ENCODE measurements around the gene TMEM135. TPM values are rescaled to one million over a fixed set of nuclear protein-coding genes. Genes with fewer than 3 reads are reported as not detected.

Gene TMEM135
- total RNA-seq, 2 experiments from 2014 or later = 30.1 to 30.8 TPM

DNA sequence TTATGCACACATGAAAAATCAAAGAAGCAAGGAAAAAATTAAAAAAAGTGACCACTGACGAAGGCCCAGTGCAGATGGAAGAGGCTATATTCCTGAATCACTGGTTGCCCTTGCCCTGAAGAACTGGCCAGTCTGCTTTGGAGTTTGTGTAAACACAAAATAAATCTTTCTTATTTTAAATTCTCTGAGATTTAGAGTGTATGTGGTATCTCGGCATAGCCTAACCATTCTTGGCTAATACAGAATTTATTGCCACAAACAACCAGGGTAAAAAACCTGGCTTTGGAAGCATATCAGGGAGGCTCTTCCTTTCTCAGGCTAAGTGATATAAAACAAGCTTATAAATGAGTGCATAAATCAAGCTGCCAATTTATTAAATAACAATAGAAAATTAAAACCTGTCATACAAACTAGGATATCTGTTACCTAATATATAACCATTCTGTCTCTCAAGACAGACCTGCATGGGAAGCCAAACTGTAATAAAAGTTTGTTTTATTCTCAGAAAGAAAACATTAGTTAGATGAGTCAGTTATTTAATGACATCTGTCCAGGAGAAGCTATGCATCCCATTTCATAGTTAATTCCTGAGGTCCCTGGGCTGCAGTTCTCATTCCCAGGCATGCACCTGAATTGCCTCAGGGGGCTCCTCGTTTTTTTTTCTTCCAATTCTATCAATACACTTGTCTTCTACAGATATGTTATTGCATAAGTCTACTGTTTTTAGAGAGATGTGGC, 6.1 kb upstream of the TMEM135 start:
- Mint-ChIP-seq H3K27ac (no peak overlapping the region), H3K9me3 (ENCODE audit: low read depth) (no peaks in the 10 kb centered on the region), H3K27me3 (peaks cover 18% of the 10 kb centered on the region), H3K4me1 (peaks cover 15% of the 10 kb centered on the region), H3K36me3 (no peaks in the 10 kb centered on the region), H3K4me3 (no peak overlapping the region)
- DNase-seq (no peak), ATAC-seq (no peak)
- CTCF ChIA-PET = interaction anchor here (1.3 to 1.6 kb wide), 2 partner anchors 32 to 37 kb away, joined by 3 to 5 read pairs; no protein-coding TSS in a partner anchor

- Mint-ChIP-seq H3K4me1 (peaks cover 22% of the 10 kb centered on the region), H3K4me3 (no peak overlapping the region), H3K9me3 (ENCODE audit: low read depth) (no peaks in the 10 kb centered on the region), H3K27ac (no peak overlapping the region), H3K36me3 (no peaks in the 10 kb centered on the region), H3K27me3 (peaks cover 16% of the 10 kb centered on the region)
- DNase-seq = no peak
- ATAC-seq = no peak
- CTCF ChIA-PET = interaction anchor here (1.0 to 1.2 kb wide), 2 partner anchors 11 to 49 kb away, joined by 4 to 5 read pairs; no protein-coding TSS in a partner anchor
These were observed 4.2 kb upstream of the TMEM135 start for GRCh38 chr11:87033561-87033960.

DNA sequence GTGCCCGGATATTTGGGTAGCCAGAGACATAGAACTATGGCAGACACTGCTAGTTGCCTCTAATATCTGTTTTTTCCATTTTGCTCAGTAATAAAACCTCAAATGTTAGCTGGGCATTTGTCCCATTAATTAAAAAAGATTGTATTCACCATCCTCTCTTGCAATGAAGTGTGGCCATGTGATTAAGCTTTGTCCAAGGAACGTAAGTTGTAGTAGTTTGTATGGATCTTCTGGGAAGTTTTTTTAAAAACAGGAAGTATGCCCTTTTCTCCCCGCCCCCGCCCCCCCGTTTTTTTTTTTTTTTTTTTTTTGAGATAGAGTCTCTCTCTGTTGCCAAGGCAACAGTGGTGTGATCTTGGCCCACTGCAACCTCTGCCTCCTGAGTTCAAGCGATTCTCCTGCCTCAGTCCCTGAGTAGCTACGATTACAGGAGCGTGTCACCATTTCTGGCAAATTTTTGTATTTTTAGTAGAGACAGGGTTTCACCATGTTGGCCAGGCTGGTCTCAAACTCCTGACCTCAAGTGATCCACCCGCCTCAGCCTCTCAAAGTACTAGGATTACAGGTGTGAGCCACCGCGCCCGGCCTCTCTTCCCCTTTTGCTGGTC, 1.7 kb upstream of the TMEM135 start:
- CTCF ChIA-PET = interaction anchor here (1.0 to 2.0 kb wide), 3 partner anchors 81 to 97 kb away, joined by 3 to 6 read pairs (median 4); partner anchors contain the start of gene FZD4
- ATAC-seq (no peak), DNase-seq (no peak)
- H3K9me3 Mint-ChIP-seq (ENCODE audit: low read depth) = no peaks in the 10 kb centered on the region
- H3K4me1 Mint-ChIP-seq = peaks cover 29% of the 10 kb centered on the region
- peaks cover 5% of the 10 kb centered on the region for H3K36me3 Mint-ChIP-seq
- no peak overlapping the region for H3K4me3 Mint-ChIP-seq
- H3K27ac Mint-ChIP-seq = no peak overlapping the region
- H3K27me3 Mint-ChIP-seq = peaks cover 13% of the 10 kb centered on the region

DNA sequence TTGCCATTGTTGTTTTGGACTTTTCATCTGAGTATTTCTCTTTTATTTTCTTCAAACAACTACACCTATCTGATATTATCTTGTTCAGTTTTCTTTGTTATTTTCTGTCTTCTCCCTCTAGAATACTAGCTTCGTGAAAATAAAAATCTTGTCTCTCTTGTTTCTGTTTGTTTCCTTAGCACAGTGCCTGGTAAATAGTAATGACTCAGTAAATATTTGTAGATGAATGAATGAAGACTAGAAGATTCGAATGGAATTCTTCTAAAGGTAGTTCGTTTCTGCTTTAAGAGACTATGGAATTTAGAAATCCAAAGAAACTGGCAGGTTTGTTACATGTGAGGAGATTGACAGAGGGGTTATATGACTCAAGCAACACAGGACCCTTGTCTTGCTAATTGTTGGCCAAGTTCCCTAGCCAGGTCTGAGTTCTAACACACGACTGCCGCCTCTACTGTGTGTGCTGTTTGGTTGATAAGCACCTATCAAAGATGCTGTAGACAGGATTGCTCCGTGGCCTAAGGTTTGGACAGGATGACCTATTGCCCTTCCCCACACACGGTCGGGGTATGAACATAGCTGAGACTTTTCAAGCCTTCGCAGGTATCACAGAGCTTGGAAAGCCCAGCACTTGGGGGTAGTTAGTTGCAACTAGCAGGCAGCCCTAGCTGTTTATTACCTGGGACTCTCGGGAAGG, 831 bp upstream of the TMEM135 start:
- CTCF ChIA-PET = interaction anchor here (1.3 to 2.0 kb wide), 5 partner anchors 15 to 183 kb away, joined by 3 to 6 read pairs (median 4); partner anchors contain the start of gene FZD4
- H3K4me1 Mint-ChIP-seq = peaks cover 36% of the 10 kb centered on the region
- no peaks in the 10 kb centered on the region for H3K9me3 Mint-ChIP-seq (ENCODE audit: low read depth)
- peak; percentile 42 for DNase-seq
- H3K36me3 Mint-ChIP-seq = peaks cover 13% of the 10 kb centered on the region
- H3K27ac Mint-ChIP-seq = peak overlapping the region; percentile 55
- H3K27me3 Mint-ChIP-seq = peaks cover 12% of the 10 kb centered on the region
- peak; percentile 4 for ATAC-seq
- peak overlapping the region; percentile 98 for H3K4me3 Mint-ChIP-seq

DNA sequence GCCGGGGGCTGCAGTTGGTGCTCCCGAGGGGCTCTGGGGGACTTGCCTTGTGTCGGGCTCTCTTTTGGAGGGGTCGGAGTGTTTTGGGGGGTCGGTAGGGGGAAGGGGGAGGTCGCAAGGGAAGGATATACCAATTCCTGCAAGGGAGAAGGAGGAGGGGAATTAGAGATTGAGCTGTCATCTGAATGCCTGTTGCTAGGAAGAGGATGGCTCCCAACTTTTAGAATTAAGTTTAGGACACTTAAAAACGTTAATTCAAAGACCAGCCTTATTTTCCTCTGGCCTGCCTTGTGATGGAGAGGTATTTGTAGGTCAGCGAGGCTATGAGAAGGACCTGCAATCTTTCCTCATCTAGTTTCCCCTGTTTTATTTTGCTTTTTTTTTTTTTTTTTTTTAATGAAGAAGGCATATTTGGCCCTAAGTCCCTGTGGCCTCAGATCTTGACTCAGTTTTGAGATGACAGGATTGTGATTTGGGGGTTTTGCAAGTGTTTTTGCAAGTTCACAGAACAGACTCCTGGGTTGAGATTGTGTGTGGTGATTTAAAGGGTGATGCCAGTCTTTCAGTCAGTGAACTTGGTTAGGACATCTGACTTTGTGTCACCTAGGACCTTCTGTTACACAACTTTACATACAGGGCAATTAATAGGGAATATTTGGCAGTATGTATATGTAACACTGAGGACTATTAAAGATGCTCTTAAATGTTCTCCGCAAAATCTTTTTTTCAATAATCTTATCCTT, 672 bp downstream of the TMEM135 start:
- H3K27ac Mint-ChIP-seq = peak overlapping the region; percentile 87
- H3K27me3 Mint-ChIP-seq = peaks cover 8% of the 10 kb centered on the region
- H3K4me3 Mint-ChIP-seq = peak overlapping the region; percentile 98
- CTCF ChIA-PET = interaction anchor here (0.9 to 2.0 kb wide), 5 partner anchors 13 to 181 kb away, joined by 3 to 6 read pairs (median 4); no protein-coding TSS in a partner anchor
- peaks cover 23% of the 10 kb centered on the region for H3K36me3 Mint-ChIP-seq
- peaks cover 39% of the 10 kb centered on the region for H3K4me1 Mint-ChIP-seq
- DNase-seq (no peak), ATAC-seq (no peak)
- H3K9me3 Mint-ChIP-seq (ENCODE audit: low read depth) = no peaks in the 10 kb centered on the region

- H3K27me3 Mint-ChIP-seq = peaks cover 3% of the 10 kb centered on the region
- peak overlapping the region; percentile 98 for H3K4me3 Mint-ChIP-seq
- ATAC-seq (no peak), DNase-seq (no peak)
- CTCF ChIA-PET = no interaction called here
- peaks cover 39% of the 10 kb centered on the region for H3K4me1 Mint-ChIP-seq
- no peak overlapping the region for H3K27ac Mint-ChIP-seq
- no peaks in the 10 kb centered on the region for H3K9me3 Mint-ChIP-seq (ENCODE audit: low read depth)
- peaks cover 32% of the 10 kb centered on the region for H3K36me3 Mint-ChIP-seq
These were observed 1.6 kb downstream of the TMEM135 start for GRCh38 chr11:87039371-87039770.

- Mint-ChIP-seq H3K27me3 (no peaks in the 10 kb centered on the region), H3K27ac (no peak overlapping the region), H3K9me3 (ENCODE audit: low read depth) (peaks cover 3% of the 10 kb centered on the region), H3K4me3 (no peak overlapping the region), H3K36me3 (peaks cover 47% of the 10 kb centered on the region), H3K4me1 (peaks cover 27% of the 10 kb centered on the region)
- CTCF ChIA-PET = no interaction called here
- ATAC-seq (no peak), DNase-seq (no peak)
These were observed 6.2 kb downstream of the TMEM135 start for GRCh38 chr11:87043894-87044293.

- Mint-ChIP-seq H3K4me3 (no peak overlapping the region), H3K9me3 (ENCODE audit: low read depth) (peaks cover 3% of the 10 kb centered on the region), H3K36me3 (peaks cover 35% of the 10 kb centered on the region), H3K27me3 (no peaks in the 10 kb centered on the region), H3K27ac (no peak overlapping the region), H3K4me1 (peaks cover 5% of the 10 kb centered on the region)
- no peak for ATAC-seq
- DNase-seq = no peak
- CTCF ChIA-PET = interaction anchor here (0.5 kb wide), 1 partner anchor 64 kb away, joined by 4 read pairs; no protein-coding TSS in a partner anchor
These were observed 9.1 kb downstream of the TMEM135 start for GRCh38 chr11:87046824-87047223.

DNA sequence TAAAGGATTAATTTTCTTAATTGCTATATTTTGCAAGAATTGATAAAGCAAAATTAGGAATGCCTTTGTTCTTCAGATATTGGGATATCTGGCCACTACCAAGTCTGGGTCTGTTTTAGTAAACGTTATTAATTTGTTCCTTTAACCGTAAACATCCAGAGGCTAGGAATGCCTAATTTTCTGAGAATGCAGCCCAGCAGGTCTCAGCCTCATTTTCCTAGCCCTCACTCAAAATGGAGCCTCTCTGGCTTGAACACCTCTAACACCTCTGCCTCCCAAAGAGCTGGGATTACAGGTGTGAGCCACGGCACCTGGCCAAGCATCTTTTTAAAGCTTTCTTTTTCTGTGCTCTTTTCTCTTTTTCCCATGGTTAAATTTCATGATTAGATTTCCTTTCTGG, 18.4 kb downstream of the TMEM135 start:
- DNase-seq (no peak), ATAC-seq (no peak)
- no peak overlapping the region for H3K4me3 Mint-ChIP-seq
- H3K9me3 Mint-ChIP-seq (ENCODE audit: low read depth) = no peaks in the 10 kb centered on the region
- no peak overlapping the region for H3K27ac Mint-ChIP-seq
- H3K4me1 Mint-ChIP-seq = peaks cover 2% of the 10 kb centered on the region
- H3K27me3 Mint-ChIP-seq = no peaks in the 10 kb centered on the region
- H3K36me3 Mint-ChIP-seq = peaks cover 2% of the 10 kb centered on the region
- CTCF ChIA-PET = no interaction called here

DNA sequence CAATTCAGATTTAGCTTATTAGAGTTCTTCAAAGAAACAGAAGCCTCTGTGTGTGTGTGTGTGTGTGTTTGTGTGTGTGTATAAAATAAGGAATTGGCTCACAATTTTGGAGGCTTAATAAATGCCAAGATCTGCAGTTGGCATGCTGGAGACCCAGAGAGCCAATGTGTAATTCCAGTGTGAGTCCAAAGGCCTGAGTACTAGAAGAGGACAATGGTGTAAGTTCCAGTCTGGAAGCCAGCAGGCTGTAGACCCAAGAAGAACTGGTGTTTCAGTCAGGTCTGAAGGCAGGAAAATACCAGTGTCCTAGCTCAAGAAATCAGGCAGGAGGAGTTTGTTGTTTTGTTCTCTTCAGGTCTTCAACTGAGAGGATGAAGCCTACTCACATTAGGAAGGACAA, 20.0 kb downstream of the TMEM135 start:
- no peak for ATAC-seq
- H3K4me3 Mint-ChIP-seq = no peak overlapping the region
- H3K4me1 Mint-ChIP-seq = peaks cover 2% of the 10 kb centered on the region
- H3K9me3 Mint-ChIP-seq (ENCODE audit: low read depth) = no peaks in the 10 kb centered on the region
- H3K36me3 Mint-ChIP-seq = peaks cover 6% of the 10 kb centered on the region
- H3K27ac Mint-ChIP-seq = no peak overlapping the region
- H3K27me3 Mint-ChIP-seq = no peaks in the 10 kb centered on the region
- CTCF ChIA-PET = no interaction called here
- DNase-seq = no peak

DNA sequence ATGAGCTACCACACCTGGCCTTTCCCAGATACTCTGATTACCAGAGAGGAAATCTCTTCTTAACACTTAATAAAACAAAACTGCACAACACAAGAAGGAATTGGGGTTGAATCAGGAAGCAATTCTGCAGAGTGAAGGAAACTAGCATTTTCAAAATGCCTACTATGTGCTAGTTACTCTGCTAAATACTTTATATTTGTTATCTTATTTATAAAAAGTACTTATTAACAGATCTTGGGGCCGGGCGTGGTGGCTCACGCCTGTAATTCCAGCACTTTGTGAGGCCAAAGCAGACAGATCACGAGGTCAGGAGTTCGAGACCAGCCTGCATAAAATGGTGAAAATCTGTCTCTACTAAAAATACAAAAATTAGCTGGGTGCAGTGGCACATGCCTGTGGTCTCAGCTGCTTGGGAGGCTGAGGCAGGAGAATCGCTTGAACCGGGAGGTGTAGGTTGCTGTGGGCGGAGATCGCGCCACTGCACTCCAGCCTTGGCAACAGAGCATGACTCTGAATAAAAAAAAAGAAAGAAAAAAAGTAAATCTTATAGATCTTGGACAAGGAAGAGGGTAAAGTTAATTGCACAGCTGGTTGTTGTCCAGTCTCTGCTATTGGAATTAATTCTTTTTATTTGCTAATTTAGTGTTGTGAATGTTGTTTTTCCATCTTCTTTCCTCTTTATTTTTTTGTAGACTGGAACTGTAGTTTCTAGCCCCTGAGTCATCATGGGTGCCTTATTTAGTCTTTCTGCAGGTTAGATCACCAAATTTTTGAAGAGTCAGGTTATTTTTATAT, 22.1 kb downstream of the TMEM135 start:
- H3K4me1 Mint-ChIP-seq = peaks cover 2% of the 10 kb centered on the region
- H3K27me3 Mint-ChIP-seq = no peaks in the 10 kb centered on the region
- H3K36me3 Mint-ChIP-seq = peaks cover 7% of the 10 kb centered on the region
- ATAC-seq (no peak), DNase-seq (no peak)
- H3K9me3 Mint-ChIP-seq (ENCODE audit: low read depth) = no peaks in the 10 kb centered on the region
- no peak overlapping the region for H3K27ac Mint-ChIP-seq
- H3K4me3 Mint-ChIP-seq = no peak overlapping the region
- CTCF ChIA-PET = no interaction called here

GRCh38 chr11:87061766-87062165, 24.0 kb downstream of the TMEM135 start:
- Mint-ChIP-seq H3K36me3 (peaks cover 9% of the 10 kb centered on the region), H3K4me3 (no peak overlapping the region)
- CTCF ChIA-PET = no interaction called here

More at GRCh38 chr11:87061766-87062165, 24.0 kb downstream of the TMEM135 start:
- DNase-seq = no peak
- Mint-ChIP-seq H3K4me1 (peaks cover 2% of the 10 kb centered on the region), H3K27me3 (no peaks in the 10 kb centered on the region), H3K27ac (no peak overlapping the region), H3K9me3 (ENCODE audit: low read depth) (no peaks in the 10 kb centered on the region)
- ATAC-seq = no peak

All from activated CD8-positive, alpha-beta memory T cell treated with anti-CD3 and anti-CD28 coated beads, Interleukin-2, amount 10 ng/mL, durations not matched to agents 7 days and 5 days (primary cell).